ENCODE data around the gene HDDC2.

- TF ChIP-seq CTCF (IDR thresholded peaks at IDR 0.05; ENCODE audit: control extremely low read depth in 1 of 3, insufficient read depth in 1 of 3, low read depth in 1 of 3, low read length in 3 of 3) = no peak
- no peak for TF ChIP-seq TEAD4 (IDR thresholded peaks at IDR 0.05; ENCODE audit: low read depth, low read length)
- no peak for TF ChIP-seq USF2 (IDR thresholded peaks at IDR 0.05; ENCODE audit: low read length)
- no peak for TF ChIP-seq BACH1 (IDR thresholded peaks at IDR 0.05; ENCODE audit: low read length)
- TF ChIP-seq EP300 (IDR thresholded peaks at IDR 0.05; ENCODE audit: borderline replicate concordance in 1 of 2, low read depth in 2 of 2, low read length in 2 of 2) = no peak
- TF ChIP-seq FOSL1 (IDR thresholded peaks at IDR 0.05; ENCODE audit: insufficient read depth, low read depth, low read length) = no peak
Measured at GRCh38 chr6:125231133-125231532, 70.6 kb downstream of the HDDC2 start.

Data from H1 (cell line).